Upper lobe of right lung (tissue), 1 donor: ENCODE measurements around the gene CDH5. TPM values are rescaled to one million over a fixed set of nuclear protein-coding genes. Genes with fewer than 3 reads are reported as not detected.

Source experiments
- ATAC-seq: fragments of 200-7000 bp; cut with Tn5 transposase; one replicate; pipeline ENCODE4 v1.9.1; 2020; ENCODE audit warnings: mild to moderate bottlenecking, moderate library complexity
- DNase-seq: peaks from one replicate; pipeline ENCODE4 v3.0.0-alpha.2; 2020
- H3K27ac ChIP-seq: fragments of 200-600 bp; one replicate; pipeline ENCODE4 v1.8.0; 2022
- H3K27me3 ChIP-seq: fragments of 200-600 bp; one replicate; pipeline ENCODE4 v1.8.0; 2022; ENCODE audit warnings: mild to moderate bottlenecking
- H3K36me3 ChIP-seq: fragments of 200-600 bp; one replicate; pipeline ENCODE4 v1.8.0; 2022
- H3K4me1 ChIP-seq: fragments of 200-600 bp; one replicate; pipeline ENCODE4 v1.8.0; 2022
- H3K4me3 ChIP-seq: fragments of 200-600 bp; one replicate; pipeline ENCODE4 v1.8.0; 2022; ENCODE audit warnings: mild to moderate bottlenecking
- H3K9me3 ChIP-seq: fragments of 200-600 bp; one replicate; pipeline ENCODE4 v1.8.0; 2022
- intact Hi-C: fragments of 100-400 bp; cut with DNase I; formaldehyde crosslinking; loops from one replicate; pipeline ENCODE4 v1.11.0; 2022
- total RNA-seq: library from RNA; stranded (reverse); fragmentation: NEBNext Ultra II Directional; extraction: Animal tissue kit (Norgen Biotek cat#: 25700); gene quantifications from one replicate; pipeline ENCODE4 v1.2.1, GENCODE V29; 2021
- TF ChIP-seq, protein P1 (sequence below): fragments of 200-600 bp; IDR thresholded peaks from one replicate; pipeline ENCODE4 v1.8.0; 2022; ENCODE audit warnings: antibody characterized with exemption
- donor health status: DM: no; HTN: yes; CAD: no; lungs with severe emphysema.

CDH5 gene
- total RNA-seq, 1 donor from 2014 or later, result 144 TPM

DNA sequence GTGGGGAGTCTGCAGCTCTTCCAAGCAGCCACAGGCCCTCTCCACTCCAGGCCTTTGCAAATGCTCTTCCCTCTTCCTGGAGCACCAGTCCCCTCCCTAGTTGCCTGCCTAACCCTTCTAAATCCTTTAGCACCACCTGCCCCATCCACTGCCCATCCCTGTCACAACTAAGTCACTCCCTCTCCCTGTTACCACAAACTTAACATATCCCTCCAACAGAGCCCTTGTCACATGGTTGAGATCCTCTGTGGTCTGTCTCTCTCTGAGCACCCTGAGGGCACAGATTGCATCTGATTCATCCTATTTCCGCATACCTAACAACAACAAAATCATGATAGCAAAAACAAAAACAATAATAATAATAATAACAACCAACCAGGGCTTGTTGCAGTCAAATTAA, 49.6 kb downstream of the CDH5 start:
- H3K36me3 ChIP-seq, result no peaks in the 10 kb centered on the region
- no peaks in the 10 kb centered on the region for H3K9me3 ChIP-seq
- TF ChIP-seq, protein P1, sequence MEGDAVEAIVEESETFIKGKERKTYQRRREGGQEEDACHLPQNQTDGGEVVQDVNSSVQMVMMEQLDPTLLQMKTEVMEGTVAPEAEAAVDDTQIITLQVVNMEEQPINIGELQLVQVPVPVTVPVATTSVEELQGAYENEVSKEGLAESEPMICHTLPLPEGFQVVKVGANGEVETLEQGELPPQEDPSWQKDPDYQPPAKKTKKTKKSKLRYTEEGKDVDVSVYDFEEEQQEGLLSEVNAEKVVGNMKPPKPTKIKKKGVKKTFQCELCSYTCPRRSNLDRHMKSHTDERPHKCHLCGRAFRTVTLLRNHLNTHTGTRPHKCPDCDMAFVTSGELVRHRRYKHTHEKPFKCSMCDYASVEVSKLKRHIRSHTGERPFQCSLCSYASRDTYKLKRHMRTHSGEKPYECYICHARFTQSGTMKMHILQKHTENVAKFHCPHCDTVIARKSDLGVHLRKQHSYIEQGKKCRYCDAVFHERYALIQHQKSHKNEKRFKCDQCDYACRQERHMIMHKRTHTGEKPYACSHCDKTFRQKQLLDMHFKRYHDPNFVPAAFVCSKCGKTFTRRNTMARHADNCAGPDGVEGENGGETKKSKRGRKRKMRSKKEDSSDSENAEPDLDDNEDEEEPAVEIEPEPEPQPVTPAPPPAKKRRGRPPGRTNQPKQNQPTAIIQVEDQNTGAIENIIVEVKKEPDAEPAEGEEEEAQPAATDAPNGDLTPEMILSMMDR, result no peak
- H3K27me3 ChIP-seq, result no peaks in the 10 kb centered on the region
- H3K4me1 ChIP-seq, result no peaks in the 10 kb centered on the region
- ATAC-seq, result no peak
- H3K27ac ChIP-seq, result no peak overlapping the region
- intact Hi-C loops, result no loop called here
- no peak for DNase-seq
- H3K4me3 ChIP-seq, result no peak overlapping the region

DNA sequence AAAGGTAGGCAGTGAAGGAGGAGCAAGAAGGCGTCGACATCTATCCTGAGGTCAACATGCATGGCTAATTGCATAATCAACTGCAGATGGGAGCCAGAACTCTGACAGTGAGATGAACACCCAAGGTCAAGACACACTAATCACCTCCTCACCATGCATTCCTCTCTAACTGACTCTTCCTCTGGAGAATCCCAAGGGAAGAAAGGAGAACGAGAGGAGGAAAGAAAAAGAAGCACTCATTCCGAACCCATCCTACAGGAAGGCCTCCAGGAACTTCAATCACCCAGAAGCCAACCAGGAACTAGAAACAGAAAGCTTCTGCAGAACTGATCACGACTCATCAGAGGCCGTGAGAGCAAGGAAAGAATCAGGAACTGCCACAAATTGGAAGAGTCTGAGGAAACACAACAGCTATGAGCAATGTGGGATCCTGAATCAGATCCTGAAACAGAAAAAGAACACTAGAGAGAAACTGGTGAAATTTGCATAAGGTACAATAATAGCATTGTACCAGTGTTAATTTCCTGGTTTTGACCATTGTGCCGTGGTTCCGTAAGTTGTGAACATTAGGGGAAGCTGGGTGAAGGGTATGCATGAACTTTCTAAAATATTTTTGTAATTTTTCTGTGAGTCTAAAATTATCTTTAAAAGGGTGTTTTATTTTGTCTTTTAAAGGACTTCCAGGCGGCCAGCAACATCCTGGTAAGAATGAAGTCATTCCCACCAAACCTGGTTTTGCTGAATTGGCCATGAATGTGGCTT, 50.6 kb downstream of the CDH5 start:
- intact Hi-C loops, result no loop called here
- H3K4me3 ChIP-seq, result no peak overlapping the region
- no peaks in the 10 kb centered on the region for H3K9me3 ChIP-seq
- no peaks in the 10 kb centered on the region for H3K4me1 ChIP-seq
- no peaks in the 10 kb centered on the region for H3K36me3 ChIP-seq
- no peak overlapping the region for H3K27ac ChIP-seq
- TF ChIP-seq, protein P1, result no peak
- ATAC-seq (no peak), DNase-seq (no peak)
- no peaks in the 10 kb centered on the region for H3K27me3 ChIP-seq

DNA sequence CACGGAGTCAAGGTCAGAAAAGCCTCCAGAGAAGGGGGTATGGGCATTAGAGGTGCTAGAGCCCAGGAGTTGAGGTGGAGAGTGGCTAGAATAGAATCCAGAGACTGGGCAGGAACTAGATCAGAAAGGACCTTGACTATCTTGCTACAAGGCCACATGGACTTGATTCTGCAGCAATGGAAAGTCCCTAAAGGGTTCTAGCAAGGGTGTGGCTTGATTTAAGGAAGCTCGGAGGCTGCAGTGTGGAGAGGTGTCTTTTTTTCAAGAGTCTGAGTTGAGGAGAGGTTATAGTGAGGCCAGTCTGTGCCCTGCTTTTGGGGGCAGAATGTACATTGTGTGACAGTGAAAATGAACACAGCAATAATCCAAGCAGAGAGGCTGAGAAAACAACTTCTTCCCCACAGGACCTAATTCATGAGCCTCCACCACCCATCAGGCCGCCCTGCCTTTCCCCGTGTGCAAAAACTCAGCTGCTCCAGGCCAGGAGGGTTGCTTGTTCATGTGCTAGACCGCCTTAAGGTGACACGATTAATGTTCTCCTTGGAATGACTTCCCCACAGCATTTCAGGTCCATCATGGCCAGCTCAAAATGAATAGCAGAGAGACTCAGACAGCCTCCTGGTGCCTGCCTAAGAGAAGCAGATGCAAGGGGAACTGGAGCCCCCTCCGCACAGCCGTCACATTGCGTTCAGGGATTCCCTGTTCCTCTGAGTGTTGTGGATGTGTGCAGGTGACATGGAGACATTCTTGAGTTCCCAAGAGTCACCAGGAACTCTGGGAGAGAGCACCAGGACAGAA, 51.9 kb downstream of the CDH5 start:
- no peaks in the 10 kb centered on the region for H3K27me3 ChIP-seq
- ATAC-seq, result no peak
- intact Hi-C loops, result no loop called here

DNA sequence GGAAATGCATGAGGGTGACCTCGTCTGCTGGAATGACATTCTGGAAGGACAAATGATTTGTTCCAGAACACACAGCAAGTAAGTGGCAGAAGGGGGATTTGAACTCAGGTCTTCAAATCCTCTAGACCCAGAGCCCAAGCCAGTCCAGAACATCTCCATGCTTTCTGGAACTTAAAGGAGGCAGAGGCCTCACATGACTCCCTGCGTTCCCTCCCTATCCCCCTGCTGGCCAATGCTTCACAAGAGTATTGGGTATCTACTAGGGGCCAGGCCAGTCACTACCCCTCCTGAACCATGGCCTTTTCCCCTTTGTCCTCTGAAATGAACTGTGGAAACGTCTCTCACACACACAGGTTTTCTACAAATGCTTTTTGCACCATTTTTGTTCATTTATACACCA, 53.0 kb downstream of the CDH5 start:
- Histone ChIP-seq H3K27me3 (peaks cover 4% of the 10 kb centered on the region), H3K27ac (no peak overlapping the region), H3K4me3 (no peak overlapping the region), H3K4me1 (no peaks in the 10 kb centered on the region), H3K9me3 (no peaks in the 10 kb centered on the region), H3K36me3 (no peaks in the 10 kb centered on the region)
- TF ChIP-seq, protein P1, result no peak
- DNase-seq, result no peak
- no peak for ATAC-seq
- intact Hi-C loops, result no loop called here

More for the DNA sequence above, 51.9 kb downstream of the CDH5 start:
- no peak for DNase-seq
- Histone ChIP-seq H3K4me3 (no peak overlapping the region), H3K4me1 (no peaks in the 10 kb centered on the region), H3K36me3 (no peaks in the 10 kb centered on the region), H3K27ac (no peak overlapping the region), H3K9me3 (no peaks in the 10 kb centered on the region)
- TF ChIP-seq, protein P1, result no peak

DNA sequence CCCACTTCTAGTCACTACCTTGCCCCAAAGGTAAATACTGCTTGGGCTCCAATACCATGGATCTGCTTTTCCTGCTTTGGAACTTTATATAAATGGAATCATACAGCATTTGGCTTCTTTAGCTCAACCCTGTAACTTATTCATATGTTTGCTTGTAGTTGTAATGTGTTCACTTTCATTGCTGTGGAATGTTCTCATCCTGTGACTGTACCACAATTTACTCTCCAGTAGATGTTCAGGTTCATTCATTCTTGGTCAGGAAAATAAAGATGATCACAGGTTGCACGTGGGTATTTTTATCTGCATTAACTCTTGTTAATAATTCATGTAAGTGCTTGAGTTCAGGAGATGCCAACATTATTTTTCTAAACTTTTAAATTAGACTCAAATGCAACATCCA, 53.9 kb downstream of the CDH5 start:
- H3K4me3 ChIP-seq, result no peak overlapping the region
- H3K27ac ChIP-seq, result no peak overlapping the region
- ATAC-seq (no peak), DNase-seq (no peak)
- H3K36me3 ChIP-seq, result no peaks in the 10 kb centered on the region
- intact Hi-C loops, result no loop called here
- TF ChIP-seq, protein P1, result no peak
- no peaks in the 10 kb centered on the region for H3K9me3 ChIP-seq
- H3K27me3 ChIP-seq, result peaks cover 4% of the 10 kb centered on the region
- H3K4me1 ChIP-seq, result no peaks in the 10 kb centered on the region
